ENCODE results near the gene LCE7A.

- TF ChIP-seq POLR2A (IDR thresholded peaks at IDR 0.05; ENCODE audit: low read depth, low read length) (no peak), CTCF (IDR thresholded peaks at IDR 0.05; ENCODE audit: extremely low read depth in 1 of 2, insufficient read depth in 1 of 2, low read depth in 1 of 2, low read length in 2 of 2) (no peak)
Observed at GRCh38 chr1:152811671-152812070, 48.1 kb upstream of the LCE7A start, which contains the start of gene LCE1B.
